Left ventricle myocardium superior (tissue), 1 donor: ENCODE measurements around the gene NAGPA. TPM values are rescaled to one million over a fixed set of nuclear protein-coding genes. Genes with fewer than 3 reads are reported as not detected.
A peak's percentile ranks its signal among the peaks of the same experiment; 100 is the strongest.

Experiments used
- ATAC-seq: fragments of 200-7000 bp; cut with Tn5 transposase; one replicate; pipeline ENCODE4 v1.9.1; 2020; ENCODE audit warnings: mild to moderate bottlenecking, moderate library complexity
- DNase-seq: peaks from one replicate; pipeline ENCODE4 v3.0.0-alpha.2; 2020
- intact Hi-C: fragments of 100-400 bp; cut with micrococcal nuclease; formaldehyde crosslinking; loops from one replicate; pipeline ENCODE4 v1.11.0; 2022
- total RNA-seq: library from RNA; stranded (reverse); fragmentation: NEBNext Ultra II Directional; extraction: Animal tissue kit (Norgen Biotek cat#: 25700); gene quantifications from one replicate; pipeline ENCODE4 v1.2.1, GENCODE V29; 2021
- donor health status: DM: no; HTN: yes; CAD: no; lungs with severe emphysema.

NAGPA gene
- total RNA-seq, 1 donor from 2014 or later, result 6.1 TPM

DNA sequence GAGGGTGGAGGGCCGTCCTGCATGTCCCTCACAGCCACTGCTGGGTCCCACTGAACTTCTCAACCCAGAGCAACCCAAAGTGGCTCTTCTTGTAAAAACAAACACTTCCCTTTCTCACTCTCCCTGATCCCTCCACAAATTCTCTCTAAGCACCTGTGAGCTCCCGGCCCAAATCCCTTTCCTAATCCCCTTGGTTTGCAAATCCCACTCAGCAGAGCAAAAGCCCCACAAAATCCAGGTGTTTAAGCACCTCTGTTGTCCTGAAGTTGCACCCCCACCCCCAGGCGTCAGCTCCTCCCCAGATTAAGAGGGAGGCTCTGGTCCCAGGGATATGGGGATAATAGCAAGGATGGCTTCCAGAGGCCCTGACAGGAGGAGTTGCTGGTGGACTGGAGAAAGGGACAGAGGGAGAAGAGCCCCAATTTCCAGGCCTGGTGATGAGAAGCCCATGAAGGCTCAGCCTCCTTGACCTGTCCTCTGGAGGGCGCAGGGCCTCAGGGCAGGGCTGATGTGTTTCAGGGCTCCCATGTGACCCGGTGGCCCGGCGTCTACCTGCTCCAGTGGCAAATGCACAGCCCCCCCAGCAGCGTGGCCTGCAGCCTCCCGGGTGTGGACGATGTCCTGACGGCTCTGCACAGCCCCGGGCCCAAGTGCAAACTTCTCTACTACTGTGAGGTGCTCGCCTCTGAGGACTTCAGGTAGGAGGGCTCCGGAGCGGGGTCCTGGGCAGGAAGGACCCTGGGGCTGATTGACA is 23.0 kb downstream of the NAGPA start:
- ATAC-seq (no peak), DNase-seq (no peak)
- intact Hi-C loops, result no loop called here

DNA sequence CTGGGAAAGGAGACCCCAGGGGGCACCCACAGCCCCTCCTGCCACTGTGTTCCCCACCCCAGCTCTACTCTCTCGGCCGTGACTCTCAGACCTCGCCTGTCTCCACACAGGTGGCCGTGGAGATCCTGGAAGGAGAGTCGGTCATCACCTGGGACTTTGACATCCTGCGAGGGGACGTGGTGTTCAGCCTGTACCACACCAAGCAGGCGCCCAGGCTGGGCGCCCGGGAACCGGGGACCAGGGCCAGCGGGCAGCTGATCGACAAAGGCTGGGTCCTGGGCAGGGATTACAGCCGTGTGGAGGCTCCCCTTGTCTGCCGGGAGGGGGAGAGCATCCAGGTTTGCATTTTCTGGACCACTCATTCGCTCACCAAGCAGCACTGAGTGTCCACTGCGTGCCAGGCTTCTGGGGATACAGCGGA is 25.4 kb downstream of the NAGPA start:
- intact Hi-C loops, result no loop called here
- no peak for ATAC-seq

DNA sequence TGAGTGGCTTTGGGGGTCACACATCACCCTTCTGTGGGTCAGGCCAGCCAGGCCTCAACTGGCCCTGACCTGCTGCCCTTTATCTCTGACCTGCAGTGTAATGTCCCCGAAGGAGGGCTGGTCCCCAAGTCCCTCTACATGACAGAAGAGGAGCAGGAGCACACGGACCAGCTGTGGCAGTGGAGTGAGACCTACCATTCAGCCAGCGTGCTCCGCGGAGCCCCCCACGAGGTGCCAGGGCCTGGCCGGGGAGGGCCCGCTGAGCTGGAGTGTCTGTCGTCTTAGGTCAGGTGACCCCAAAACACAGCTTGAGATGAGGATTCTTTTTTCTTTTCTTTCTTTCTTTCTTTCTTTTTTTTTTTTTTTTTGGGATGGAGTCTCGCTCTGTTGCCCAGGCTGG is 26.5 kb downstream of the NAGPA start:
- peak; percentile 7 for DNase-seq
- ATAC-seq, result no peak
- intact Hi-C loops, result no loop called here

More for the DNA sequence above, 25.4 kb downstream of the NAGPA start:
- DNase-seq, result peak; percentile 9

DNA sequence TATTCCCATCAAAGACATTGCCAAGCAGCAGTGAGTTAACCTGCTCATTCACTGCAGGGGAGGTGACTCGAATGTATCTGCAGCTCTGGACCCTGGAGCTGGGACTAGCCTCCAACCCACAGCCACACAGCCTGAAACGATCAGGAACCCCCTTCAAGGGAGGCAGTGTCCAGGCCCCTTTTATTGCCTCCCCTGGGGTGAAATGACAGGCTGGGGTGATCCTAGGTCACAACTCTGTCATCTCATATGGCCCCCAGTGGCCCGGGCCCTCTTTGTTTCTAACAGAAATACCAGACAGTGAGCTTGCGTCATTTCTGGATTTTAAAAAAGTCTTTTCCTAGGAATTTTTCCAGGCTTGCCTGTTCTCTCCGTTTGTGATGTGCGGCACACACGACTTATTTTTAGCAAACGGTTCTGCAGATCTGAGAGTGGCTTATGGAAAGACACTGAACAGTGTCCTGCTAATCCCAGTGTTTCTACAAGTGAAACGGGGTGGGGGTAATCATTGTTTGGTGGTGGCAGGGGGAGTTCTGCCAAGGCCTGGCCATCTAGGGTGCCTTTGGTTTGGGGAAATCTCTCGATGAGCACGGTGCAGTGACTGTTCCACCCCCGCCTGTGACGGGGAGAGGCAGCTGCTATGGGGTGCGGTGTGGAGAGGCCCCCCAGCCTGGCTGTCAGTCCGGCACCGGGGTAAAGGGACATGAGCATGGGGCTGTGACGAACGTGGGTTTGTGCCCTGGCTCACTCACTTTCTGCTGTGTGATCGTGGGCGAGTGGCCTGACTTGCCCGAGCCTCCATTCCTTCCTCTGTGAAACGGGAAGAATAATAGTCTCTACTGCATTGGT is 27.2 kb downstream of the NAGPA start:
- ATAC-seq (no peak), DNase-seq (no peak)
- intact Hi-C loops, result no loop called here

DNA sequence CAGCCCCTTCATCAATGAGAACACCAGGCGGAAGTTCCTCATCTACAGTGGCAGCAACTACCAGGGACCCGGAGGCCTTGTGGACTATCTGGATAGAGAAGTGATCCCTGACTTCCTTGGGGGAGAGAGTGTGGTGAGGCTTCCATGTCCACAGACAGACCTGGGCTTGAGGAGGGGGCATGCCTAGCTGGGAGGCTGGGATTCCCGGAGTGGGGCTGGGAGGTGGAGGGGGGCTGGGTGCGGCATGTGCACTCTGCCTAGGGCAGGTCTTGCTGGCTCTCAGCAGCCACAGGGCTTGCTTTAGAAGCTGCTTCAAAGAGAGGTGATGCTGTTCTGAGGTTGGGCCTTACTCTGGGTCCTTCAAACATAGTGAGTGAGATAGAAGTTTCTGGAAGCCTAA is 27.8 kb downstream of the NAGPA start:
- no peak for DNase-seq
- no peak for ATAC-seq
- intact Hi-C loops, result no loop called here

DNA sequence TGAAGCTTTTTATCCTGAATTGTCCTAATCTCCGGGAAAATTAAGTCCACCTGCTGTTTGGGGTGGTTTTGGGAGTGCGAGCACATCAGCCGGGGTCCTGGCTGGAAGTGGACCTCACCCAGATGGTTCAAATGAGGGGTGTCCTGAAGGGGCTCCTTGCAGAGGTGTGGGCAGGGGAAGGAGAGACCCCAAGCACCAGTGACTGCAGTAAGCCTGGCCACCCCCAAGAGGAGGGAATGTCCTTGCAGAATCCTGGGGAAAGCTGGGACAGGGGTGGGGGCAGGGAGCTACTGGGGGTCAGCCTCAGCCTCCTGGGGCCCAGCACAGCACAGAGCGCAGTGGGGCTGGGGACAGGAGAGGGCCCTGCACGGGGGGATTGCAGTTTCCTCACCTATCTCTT is 29.4 kb downstream of the NAGPA start:
- ATAC-seq (peak; percentile 12), DNase-seq (no peak)
- intact Hi-C loops, result no loop called here

DNA sequence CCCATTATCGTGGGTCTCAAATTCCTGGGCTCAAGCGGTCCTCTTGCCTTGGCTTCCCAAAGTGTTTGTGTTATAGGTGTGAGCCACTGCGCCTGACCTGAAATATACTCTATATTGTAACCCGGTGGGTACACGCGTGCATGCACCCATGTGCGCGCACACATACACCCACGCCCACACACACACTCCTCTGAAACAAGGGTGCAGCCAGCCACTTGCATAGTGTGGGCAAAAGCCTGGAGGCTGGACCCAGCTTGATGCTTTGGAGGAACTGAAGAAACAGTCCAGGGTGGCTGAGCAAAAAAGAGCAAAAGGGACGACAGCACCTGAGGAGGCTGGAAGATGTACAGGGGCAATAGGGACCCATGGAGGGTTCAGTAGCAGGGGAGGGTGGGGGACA is 29.9 kb downstream of the NAGPA start:
- intact Hi-C loops, result no loop called here
- no peak for DNase-seq
- ATAC-seq, result peak; percentile 52

DNA sequence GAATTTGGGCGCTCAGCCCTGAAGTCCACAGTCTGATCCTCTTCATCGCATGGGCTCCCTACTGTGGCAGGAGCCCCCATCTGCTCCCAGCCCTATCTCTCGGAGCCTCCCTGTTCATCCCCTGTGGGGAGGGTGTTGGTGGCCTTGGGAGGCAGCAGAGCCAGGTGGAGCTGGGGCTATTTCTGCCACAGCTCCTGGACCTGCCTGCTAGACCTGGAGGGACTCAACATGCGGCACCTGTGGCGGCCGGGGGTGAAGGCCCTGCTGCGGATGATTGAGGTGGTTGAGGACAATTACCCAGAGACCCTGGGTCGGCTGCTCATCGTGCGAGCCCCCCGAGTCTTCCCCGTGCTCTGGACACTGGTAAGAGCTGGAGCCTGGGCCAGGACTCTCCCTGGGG is 30.5 kb downstream of the NAGPA start:
- intact Hi-C loops, result no loop called here
- no peak for DNase-seq
- peak; percentile 62 for ATAC-seq

DNA sequence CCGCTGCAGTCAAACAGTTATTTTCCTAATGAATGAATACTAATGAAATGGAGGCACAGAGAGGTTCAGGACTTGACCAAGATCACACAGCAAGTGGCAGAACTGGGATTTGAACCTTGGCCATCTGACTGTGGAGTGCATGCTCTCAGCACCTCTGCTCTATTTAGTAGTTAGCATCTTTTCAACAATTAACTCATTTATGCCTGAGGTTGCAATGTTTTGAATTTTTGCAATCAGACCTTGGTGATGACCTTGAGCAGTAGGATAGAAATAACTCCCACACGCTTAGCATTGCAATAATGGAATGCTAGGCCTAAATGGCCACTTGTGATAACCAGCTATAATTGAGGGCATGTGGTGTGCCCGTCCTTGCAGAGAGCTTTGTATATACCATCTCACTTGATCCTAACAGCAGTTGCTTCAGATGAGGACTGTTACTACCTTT is 31.0 kb downstream of the NAGPA start:
- intact Hi-C loops, result no loop called here
- ATAC-seq, result peak; percentile 84
- DNase-seq, result no peak

DNA sequence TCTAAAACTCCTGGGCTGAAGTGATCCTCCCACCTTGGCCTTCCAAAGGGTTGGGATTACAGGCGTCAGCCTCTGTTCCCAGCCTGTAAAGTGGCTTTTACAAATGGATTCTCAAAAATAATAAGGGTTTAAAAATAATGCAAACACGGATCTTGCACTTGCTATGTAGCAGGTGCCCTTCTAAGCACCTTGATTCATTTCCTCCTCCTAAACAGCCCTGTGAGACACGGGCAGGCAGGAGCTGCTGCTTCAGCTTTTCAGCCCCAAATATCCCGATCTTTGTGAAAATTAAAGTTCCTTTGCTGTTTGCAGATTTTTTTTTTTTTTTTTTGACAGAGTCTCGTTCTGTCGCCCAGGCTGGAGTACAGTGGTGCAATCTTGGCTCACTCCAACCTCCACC is 31.7 kb downstream of the NAGPA start:
- ATAC-seq, result no peak
- intact Hi-C loops, result no loop called here
- DNase-seq, result no peak

DNA sequence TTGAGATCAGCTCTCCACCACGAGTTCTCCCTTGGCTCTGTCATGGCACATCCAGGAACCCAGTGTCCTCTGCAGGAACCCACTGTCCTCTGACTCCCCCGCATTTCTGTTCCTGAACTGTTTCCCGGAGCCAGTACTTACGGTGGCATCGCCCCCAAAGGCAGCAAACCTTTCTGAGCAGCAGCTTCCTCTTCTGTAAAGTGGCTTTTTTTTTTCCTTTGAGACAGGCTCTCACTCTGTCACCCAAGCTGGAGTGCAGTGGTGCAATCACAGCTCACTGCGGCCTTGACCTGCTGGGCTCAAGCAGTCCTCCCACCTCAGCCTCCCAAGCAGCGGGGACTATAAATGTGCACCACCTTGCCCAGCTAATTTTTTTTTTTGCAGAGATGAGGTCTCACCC is 32.2 kb downstream of the NAGPA start:
- no peak for DNase-seq
- intact Hi-C loops, result no loop called here
- ATAC-seq, result no peak

DNA sequence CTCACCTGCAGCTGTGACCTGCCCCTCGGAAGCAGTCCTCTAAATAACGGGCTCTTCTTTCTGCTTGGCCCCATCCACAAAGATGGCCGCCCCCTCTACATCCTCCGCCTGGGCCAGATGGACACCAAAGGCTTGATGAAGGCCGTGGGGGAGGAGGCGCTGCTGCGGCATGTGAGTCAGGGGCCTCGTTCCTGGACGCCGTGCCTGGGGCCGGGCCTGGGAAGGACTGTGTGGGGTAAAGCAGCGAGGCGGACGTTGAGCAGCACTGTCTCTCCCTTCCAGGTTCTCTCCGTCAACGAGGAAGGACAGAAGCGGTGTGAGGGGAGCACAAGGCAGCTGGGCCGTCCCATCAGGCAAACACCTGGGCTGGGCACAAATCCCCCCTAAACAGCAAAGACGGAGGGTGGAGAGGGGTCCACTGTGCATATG is 33.1 kb downstream of the NAGPA start:
- intact Hi-C loops, result no loop called here
- DNase-seq (no peak), ATAC-seq (no peak)

DNA sequence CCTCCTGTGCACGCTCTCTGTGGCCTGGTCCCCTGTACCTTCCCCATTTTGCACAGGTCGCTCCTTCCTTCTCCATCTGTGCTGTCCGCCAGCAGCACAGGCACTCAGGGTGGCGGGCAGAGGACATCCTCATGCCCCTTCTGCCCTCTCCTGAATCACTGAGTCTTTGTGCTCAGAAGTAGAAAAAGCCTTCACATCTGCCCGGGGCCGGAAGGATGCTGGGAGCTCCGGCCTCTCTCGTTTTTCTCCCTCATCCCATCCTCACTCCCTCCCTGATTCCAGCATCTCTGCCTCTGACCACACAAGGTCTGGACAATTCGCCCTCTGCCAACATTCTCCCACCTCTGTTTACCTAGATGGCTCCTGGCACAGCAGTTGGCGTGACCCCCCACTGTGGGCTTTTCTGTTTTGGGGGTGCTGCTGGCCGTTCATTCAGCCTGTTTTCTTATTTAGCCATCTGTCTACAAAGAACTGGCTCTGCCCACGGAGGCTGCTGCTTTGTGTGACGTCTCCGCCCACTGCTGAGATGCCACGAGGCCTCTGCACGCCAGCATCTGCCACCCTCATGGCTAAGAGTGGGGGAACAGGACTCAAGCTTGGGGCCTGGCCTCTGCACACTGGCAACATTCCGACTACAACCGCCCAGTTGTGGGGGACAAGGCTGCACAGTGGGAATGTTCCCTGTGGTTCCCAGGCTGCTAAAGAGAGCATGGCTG is 38.9 kb downstream of the NAGPA start:
- intact Hi-C loops, result no loop called here
- ATAC-seq (no peak), DNase-seq (no peak)

DNA sequence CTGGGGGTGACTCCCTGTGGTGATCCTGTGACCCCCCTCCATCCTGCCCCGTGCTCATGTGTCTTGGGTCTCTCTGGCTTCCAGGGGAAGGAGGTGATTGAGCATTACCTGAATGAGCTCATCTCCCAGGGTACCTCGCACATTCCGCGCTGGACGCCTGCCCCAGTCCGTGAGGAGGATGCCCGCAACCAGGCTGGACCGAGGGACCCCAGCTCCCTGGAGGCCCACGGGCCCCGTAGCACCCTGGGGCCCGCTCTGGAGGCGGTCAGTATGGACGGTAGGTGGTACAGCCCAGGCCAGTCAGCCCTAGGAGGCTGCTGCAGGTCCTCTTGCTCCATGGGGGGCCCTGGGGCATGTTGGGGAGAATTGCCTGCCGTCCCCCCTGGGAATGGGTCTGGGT is 42.0 kb downstream of the NAGPA start:
- no peak for DNase-seq
- intact Hi-C loops, result no loop called here
- no peak for ATAC-seq

DNA sequence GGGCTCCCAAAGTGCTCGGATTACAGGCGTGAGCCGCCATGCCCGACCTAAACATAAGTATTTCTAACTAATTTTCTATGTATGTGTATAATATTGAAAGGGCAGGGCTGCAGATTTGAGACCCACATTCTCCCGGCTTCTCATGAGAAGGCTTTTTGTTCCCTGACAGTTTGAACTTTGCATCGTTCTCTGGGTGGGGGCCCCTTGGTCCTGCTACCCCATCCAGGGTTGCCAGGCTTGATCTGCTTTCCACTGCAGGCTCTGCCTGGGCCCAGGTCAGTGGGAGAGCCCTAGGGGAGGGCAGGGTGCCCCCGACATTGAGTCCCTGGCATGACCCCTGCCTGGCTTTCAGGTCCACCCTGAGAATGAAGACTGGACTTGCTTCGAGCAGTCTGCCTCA is 43.3 kb downstream of the NAGPA start:
- intact Hi-C loops, result no loop called here
- no peak for DNase-seq
- ATAC-seq, result no peak

DNA sequence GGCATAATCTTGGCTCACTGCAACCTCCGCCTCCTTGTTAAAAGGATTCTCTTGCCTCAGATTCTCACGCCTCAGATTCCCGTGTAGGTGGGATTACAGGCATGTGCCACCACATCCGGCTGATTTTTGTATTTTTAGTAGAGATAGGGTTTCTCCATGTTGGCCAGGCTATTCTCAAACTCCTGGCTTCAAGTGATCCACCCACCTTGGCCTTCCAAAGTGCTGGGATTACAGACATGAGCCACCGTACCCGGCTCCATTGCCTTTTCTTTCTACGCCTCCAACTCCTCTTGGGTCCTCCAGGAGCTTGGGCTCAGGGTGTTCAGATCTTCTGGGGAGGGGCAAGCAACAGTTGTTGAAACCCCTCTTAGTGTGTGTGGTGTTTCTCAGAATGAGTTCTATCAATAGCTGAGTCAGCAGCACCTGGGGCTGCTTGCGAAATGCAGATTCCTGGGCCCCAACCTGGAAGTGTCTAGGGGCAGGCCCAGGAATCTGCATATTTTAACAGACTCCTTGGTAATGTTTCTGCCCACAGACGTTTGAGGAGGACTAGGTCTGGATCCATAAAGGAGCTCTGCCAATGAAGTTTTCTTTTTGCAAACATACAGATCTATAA is 44.2 kb downstream of the NAGPA start:
- ATAC-seq, result no peak

DNA sequence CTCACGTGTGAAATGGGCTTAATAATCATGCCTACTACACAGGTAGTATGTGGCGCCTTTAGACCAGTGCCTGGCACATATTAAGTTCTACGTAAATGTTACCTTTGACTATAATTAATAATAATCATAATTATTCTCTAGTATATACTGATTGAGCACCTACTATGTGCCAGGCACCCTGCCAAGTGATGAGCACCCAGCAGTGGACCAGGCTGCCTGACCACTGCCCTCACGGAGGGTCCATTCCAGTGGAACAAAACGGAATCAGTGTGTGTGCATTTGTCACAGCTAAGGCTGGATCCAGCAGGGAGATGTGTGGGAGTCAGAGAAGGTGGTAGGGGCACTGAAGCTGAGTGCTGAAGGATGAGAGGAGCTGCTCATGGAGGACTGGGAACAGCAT is 45.1 kb downstream of the NAGPA start:
- DNase-seq, result no peak
- no peak for ATAC-seq
- intact Hi-C loops, result no loop called here

More for the DNA sequence above, 44.2 kb downstream of the NAGPA start:
- DNase-seq, result no peak
- intact Hi-C loops, result no loop called here

DNA sequence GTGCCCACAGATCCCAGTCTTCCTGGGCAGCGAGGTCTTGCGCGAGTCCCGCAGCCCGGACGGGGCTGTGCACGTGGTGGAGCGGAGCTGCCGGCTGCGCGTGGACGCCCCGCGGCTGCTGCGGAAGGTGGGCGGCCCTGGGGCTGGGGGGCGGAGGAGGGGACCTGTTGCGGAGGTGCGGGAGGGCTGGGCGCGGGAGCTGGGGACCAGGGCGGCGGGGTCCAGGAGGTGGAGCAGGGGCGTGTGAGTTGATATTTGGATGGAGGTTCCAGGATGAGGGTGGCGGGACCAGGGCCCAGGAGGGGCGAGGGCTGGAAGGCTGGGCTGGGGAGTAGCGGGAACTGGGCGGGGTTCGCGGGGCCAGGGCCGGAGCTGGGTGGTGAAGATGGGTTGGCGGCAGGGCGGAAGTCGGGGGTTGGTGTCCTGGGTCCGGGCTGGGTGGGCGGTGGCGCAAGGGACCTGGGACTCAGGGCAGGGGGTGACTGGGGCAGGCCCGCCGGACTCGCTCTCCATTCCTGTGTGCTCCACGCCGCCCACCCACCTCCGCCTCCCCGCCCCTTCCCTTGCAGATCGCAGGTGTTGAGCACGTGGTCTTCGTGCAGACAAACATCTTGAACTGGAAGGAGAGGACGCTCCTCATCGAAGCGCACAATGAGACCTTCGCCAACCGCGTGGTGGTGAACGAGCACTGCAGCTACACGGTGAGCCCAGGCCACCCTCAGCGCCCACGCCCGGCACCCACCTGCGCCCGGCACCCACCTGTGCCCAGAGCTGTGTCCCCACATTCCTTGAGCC is 46.0 kb downstream of the NAGPA start:
- intact Hi-C loops, result no loop called here
- DNase-seq (no peak), ATAC-seq (peak; percentile 25)

DNA sequence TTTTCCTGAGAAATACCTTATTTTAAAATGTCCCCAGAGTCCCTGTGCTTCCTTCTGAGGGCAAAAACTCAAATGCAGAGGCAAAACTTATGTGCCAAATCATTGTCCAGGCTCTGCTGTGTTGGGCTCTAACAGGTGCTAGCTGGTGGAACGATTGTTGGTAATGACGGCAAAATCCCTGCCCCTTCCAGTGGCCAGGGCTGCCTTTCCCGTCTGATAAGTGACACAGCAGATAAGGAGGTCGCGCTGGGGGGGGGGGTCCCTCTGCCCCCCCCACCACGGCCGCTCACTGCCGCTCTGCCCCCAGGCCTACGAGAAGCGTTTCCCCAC is 46.5 kb downstream of the NAGPA start:
- DNase-seq, result no peak
- intact Hi-C loops, result no loop called here
- ATAC-seq, result no peak
